Keratinocyte (primary cell): ENCODE results near the gene TRPV4. TPM values are rescaled to one million over a fixed set of nuclear protein-coding genes. Genes with fewer than 3 reads are reported as not detected.

Source experiments
- DNase-seq: peaks from one replicate; pipeline ENCODE4 v3.0.0-alpha.2; 2011; ENCODE audit warnings: low read depth, missing footprints, low spot score
- FAIRE-seq: peaks from 2 replicates; lab custom pipeline; 2011; peaks lifted over from hg19 to GRCh38; lab: Jason Lieb, UNC
- H2AFZ ChIP-seq: 2 replicates; pipeline ENCODE4 v1.6.0; 2012; ENCODE audit warnings: low read length, control low read depth, inconsistent platforms; ENCODE audit not compliant: control insufficient read depth
- H3K27ac ChIP-seq: 2 replicates; pipeline ENCODE4 v1.5.1; 2011; ENCODE audit warnings: low read length; ENCODE audit not compliant: control insufficient read depth, insufficient read depth
- H3K27me3 ChIP-seq: 3 replicates; pipeline ENCODE4 v1.6.0; 2011; ENCODE audit warnings: low read length; ENCODE audit not compliant: control insufficient read depth, insufficient read depth; ENCODE audit errors: extremely low read depth
- H3K36me3 ChIP-seq, 2 experiments: 2 replicates in 1 of 2; 3 replicates in 1 of 2; pipeline ENCODE4 v1.5.1; 2011; ENCODE audit warnings: low read length in 2 of 2, mild to moderate bottlenecking in 1 of 2; ENCODE audit not compliant: control insufficient read depth in 2 of 2, insufficient read depth in 2 of 2; ENCODE audit errors: extremely low read depth in 1 of 2
- H3K4me1 ChIP-seq: 3 replicates; pipeline ENCODE4 v1.5.1; 2011; ENCODE audit warnings: low read length; ENCODE audit not compliant: control insufficient read depth, insufficient read depth; ENCODE audit errors: extremely low read depth
- H3K4me2 ChIP-seq: 3 replicates; pipeline ENCODE4 v1.6.0; 2011; ENCODE audit warnings: low read depth, low read length; ENCODE audit not compliant: control insufficient read depth, insufficient read depth; ENCODE audit errors: extremely low read depth
- H3K4me3 ChIP-seq, 3 experiments: fragments of 200-600 bp in 1 of 3; sonication (generic) in 1 of 3; 2 replicates in 2 of 3; 3 replicates in 1 of 3; pipeline ENCODE4 v1.5.1; 2011 to 2016; ENCODE audit warnings: low read length in 3 of 3, mild to moderate bottlenecking in 3 of 3, control low read depth in 2 of 3, inconsistent platforms in 1 of 3, low read depth in 1 of 3, mixed read lengths in 1 of 3, mixed run types in 1 of 3, moderate library complexity in 1 of 3; ENCODE audit not compliant: control insufficient read depth in 2 of 3, insufficient read depth in 2 of 3; ENCODE audit errors: extremely low read depth in 1 of 3
- H3K79me2 ChIP-seq: 2 replicates; pipeline ENCODE4 v1.6.0; 2012; ENCODE audit warnings: low read length; ENCODE audit not compliant: control insufficient read depth, insufficient read depth
- H3K9ac ChIP-seq: 3 replicates; pipeline ENCODE4 v1.6.0; 2011; ENCODE audit warnings: low read length; ENCODE audit not compliant: control insufficient read depth, insufficient read depth; ENCODE audit errors: extremely low read depth
- H3K9me1 ChIP-seq: 3 replicates; pipeline ENCODE4 v1.6.0; 2011; ENCODE audit warnings: low read length; ENCODE audit not compliant: control insufficient read depth, insufficient read depth; ENCODE audit errors: extremely low read depth
- H3K9me3 ChIP-seq: 2 replicates; pipeline ENCODE4 v1.5.1; 2012; ENCODE audit warnings: low read depth, low read length; ENCODE audit not compliant: control insufficient read depth
- H4K20me1 ChIP-seq: 3 replicates; pipeline ENCODE4 v1.6.0; 2011; ENCODE audit warnings: low read length; ENCODE audit not compliant: control insufficient read depth, insufficient read depth; ENCODE audit errors: extremely low read depth
- CTCF ChIP-seq, 3 experiments: IDR thresholded peaks in 1 of 3; conservative IDR thresholded peaks in 1 of 3; optimal IDR thresholded peaks in 1 of 3; 2 replicates in 2 of 3; 3 replicates in 1 of 3; pipeline versions ENCODE3 to v1.5.1; 2011; ENCODE audit warnings: low read length in 3 of 3, mild to moderate bottlenecking in 3 of 3, moderate library complexity in 2 of 3, control low read depth in 1 of 3, inconsistent platforms in 1 of 3; ENCODE audit not compliant: insufficient read depth in 2 of 3; ENCODE audit errors: extremely low read depth in 1 of 3
- EZH2 ChIP-seq: IDR thresholded peaks from one replicate; pipeline ENCODE4 v1.6.1; 2012; ENCODE audit warnings: inconsistent platforms, mild to moderate bottlenecking, low read length, moderate library complexity
- dilution Hi-C: fragments of 300-500 bp; cut with MboI; formaldehyde crosslinking; loops from one replicate; pipeline ENCODE4 v1.7.0; 2020; ENCODE audit warnings: low sequenced_read_pairs; ENCODE audit not compliant: extremely low pct_ligation_motif_present
- polyA plus RNA-seq, 5 experiments: library from polyadenylated mRNA; depleted of rRNA in 3 of 5; stranded (reverse) in 3 of 5; stranded (forward) in 1 of 5; unstranded in 1 of 5; fragments of >200 nt; gene quantifications; 1 replicate in 1 of 5; 2 replicates in 3 of 5; 3 replicates in 1 of 5; pipeline versions ENCODE4 v1.2.1 to v1.2.3, GENCODE V29; 2011 to 2012; ENCODE audit warnings: missing spikeins in 2 of 5, low read depth in 1 of 5, low replicate concordance in 1 of 5

TRPV4 gene
- polyA plus RNA-seq, 1 donor (not counting 4 experiments of a cell fraction or from before 2014, with no cell fraction given) = 0.46 TPM

GRCh38 chr12:109767991-109768900 is 65.0 kb downstream of the TRPV4 start:
- Histone ChIP-seq H3K79me2 (no peaks in the 10 kb centered on the region), H3K27me3 (no peaks in the 10 kb centered on the region), H2AFZ (no peak overlapping the region), H3K9me3 (peaks cover 3% of the 10 kb centered on the region), H3K4me1 (peaks cover under 1% of the 10 kb centered on the region), H4K20me1 (no peaks in the 10 kb centered on the region), H3K4me3 (no peak overlapping the region), H3K9me1 (no peaks in the 10 kb centered on the region), H3K9ac (no peak overlapping the region), H3K4me2 (no peak overlapping the region), H3K36me3 (no peaks in the 10 kb centered on the region), H3K27ac (no peak overlapping the region)
- TF ChIP-seq EZH2 (no peak), CTCF (optimal IDR thresholded peaks at IDR 0.05 in 1 of 3, IDR thresholded peaks at IDR 0.05 in 1 of 3, conservative IDR thresholded peaks at IDR 0.05 in 1 of 3; ENCODE audit: extremely low read depth in 1 of 3, insufficient read depth in 2 of 3, low read length in 3 of 3) (no peak)
- FAIRE-seq (no peak), DNase-seq (no peak)
- dilution Hi-C loops = no loop called here

- Histone ChIP-seq H2AFZ (no peak overlapping the region), H3K79me2 (no peaks in the 10 kb centered on the region), H3K4me2 (no peak overlapping the region), H3K9me1 (no peaks in the 10 kb centered on the region), H3K9ac (no peak overlapping the region), H3K36me3 (no peaks in the 10 kb centered on the region), H4K20me1 (no peaks in the 10 kb centered on the region), H3K27me3 (no peaks in the 10 kb centered on the region), H3K4me1 (no peaks in the 10 kb centered on the region), H3K4me3 (no peak overlapping the region), H3K9me3 (peaks cover 3% of the 10 kb centered on the region), H3K27ac (no peak overlapping the region)
- DNase-seq (peak; percentile 21), FAIRE-seq (no peak)
- dilution Hi-C loops = no loop called here
- TF ChIP-seq EZH2 (no peak), CTCF (optimal IDR thresholded peaks at IDR 0.05 in 1 of 3, IDR thresholded peaks at IDR 0.05 in 1 of 3, conservative IDR thresholded peaks at IDR 0.05 in 1 of 3; ENCODE audit: extremely low read depth in 1 of 3, insufficient read depth in 2 of 3, low read length in 3 of 3) (no peak)
These were observed 65.7 kb downstream of the TRPV4 start for GRCh38 chr12:109767456-109767855.
